ENCODE measurements around the gene PCYT2.
"Not testable (repeated sequence)": the region's sequence is repeated elsewhere in the genome, so short reads cannot be mapped to it uniquely, and the experiment has no call there.

The PCYT2 gene

DNA sequence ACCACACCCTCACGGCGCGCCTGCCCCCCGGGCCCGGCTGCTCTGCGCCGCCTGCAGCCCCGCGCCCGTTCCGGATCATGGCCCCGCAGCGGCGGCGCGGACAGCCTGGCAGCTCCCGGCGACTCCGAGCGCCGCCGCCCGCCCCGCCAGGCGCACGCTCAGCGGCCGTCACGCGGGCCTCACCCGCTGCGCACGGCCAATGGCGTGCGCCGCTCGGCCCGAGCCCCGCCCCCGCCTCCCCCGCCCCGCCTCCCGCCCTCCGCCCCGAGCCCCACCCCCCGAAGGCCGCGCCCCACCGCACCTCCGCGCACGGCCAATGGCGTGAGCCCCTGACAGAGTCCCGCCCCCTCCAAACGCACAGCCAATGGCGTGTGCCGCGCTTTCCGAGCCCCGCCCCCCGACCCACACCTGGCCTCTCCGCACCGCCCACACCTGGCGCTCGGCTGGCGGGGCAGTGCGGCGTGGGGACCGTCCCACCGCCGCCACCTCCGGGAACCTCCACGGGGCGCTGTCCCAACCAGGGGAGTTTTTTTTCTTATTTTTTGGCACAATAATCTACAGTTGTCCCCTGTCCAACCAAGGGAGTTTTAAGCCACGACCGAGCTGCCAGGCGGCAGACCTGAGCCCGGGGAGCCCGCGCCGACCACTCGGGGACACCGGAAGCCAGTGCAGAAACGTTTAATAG, at the start of gene PCYT2:
TSS of gene PCYT2 (minus strand) at position 123 of the 685 bp plus-strand sequence. CDS start at position 79, 44 bp downstream.
- DNase-seq, result no peak

DNA sequence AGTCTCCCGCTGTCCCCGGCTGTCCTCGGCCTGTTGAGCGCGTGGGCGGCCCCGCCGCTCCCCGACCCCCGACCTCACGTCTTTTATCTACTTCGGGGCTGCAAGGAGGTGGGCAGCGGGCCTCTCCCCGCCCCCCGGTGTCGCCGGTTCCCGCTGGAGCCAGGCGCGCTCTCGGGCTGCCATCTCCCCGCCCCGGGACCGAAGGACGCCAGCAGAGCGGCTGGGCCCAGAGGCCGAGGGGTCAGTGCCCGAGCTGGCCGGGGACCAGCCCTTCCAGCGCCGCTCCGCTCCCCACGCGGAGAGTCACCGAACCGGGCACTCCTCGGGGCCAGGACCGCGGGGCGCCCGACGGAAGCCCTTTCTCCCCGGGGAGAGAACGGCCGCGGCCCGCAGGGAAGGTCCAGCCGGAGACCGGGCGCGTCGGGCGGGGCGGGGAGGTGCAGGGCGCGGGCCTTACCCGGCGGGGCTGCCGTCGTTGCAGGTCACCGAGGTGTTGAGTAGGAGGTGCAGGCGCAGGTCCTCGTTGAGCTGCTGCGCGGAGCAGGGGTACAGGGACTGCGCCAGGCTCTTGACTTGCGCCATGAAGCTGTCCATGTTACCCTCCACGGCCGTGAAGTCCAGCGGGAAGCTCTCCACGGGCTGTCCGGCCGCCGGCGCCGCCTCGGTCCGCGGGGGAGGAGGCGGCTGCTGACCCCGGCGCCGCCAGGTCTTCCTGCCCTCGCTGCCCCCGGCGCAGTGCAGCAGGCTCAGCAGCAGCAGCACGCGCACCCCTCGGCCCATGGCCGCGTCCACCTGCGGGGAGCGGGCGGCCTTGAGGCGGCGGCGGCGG, 49.1 kb upstream of the PCYT2 start:
- no peak for DNase-seq

DNA sequence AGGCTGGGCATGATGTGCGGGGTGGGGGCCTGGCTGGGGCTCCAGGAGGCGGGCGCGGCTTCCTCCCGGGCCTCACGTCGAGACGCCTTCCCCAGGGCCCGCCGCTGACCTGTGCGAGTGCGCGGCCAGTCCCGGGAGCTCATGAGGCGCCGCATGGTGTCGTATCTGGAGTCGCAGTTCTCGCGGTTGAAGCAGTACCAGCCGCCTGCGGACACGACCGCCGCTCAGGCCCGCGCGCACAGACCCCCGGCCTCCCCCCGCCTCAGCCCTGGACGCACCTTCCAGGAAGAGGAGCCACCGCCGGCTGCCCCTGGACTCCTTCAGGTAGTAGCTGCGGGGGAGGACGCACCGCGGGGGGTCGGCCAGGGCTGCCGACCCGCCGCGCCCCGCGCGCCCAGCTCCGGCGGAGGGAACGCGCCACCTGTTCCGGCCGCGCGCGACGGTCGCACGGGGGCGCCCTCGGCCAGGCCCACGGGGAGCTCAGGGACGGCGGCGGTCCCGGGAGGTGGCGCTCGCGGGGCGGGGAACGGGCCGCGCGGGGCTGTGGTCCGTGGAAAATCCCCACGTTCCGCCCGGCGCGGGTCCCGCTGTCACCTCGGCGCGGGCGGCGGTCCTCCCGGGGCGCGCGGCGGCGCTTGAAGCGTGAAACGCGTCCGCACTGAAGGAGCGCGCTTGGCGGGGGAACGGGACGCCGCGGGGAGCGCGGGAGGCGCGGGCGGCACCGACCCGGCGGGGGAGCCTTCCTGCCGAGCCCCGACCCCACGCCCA, 48.3 kb upstream of the PCYT2 start:
- no peak for DNase-seq

DNA sequence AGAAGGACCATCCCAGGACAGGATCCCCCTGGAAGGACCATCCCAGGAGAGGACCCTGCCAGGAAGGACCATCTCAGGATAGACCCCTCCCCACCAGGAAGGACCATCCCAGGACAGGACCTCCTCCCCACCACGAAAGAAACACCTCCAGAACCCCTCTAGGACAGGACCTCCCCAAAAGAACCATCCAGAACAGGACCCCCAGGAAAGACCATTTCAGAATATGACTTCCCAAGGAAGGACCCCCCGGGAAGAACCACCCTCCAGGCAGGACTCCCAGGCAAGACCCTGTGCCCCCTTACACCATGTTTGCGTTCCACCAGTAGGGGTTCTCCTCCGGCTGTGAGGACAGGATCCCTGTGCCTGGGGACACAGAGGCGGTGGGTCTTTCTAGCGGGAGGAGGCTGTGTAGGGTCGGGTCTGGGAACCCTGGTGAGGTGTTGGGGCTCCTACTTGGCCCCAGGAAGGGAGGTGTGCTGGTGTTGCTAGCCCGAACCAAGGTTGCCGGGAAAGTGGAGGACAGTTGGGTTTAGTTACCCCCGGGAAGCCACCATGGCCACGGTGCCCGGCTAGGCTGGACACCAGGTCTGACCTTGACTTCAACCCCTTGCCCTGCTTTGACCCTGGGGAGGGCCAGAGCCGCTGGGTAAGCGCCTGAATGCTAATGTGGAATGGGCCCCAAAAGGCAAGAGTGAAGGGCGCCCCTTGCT, 47.6 kb upstream of the PCYT2 start:
- no peak for DNase-seq

DNA sequence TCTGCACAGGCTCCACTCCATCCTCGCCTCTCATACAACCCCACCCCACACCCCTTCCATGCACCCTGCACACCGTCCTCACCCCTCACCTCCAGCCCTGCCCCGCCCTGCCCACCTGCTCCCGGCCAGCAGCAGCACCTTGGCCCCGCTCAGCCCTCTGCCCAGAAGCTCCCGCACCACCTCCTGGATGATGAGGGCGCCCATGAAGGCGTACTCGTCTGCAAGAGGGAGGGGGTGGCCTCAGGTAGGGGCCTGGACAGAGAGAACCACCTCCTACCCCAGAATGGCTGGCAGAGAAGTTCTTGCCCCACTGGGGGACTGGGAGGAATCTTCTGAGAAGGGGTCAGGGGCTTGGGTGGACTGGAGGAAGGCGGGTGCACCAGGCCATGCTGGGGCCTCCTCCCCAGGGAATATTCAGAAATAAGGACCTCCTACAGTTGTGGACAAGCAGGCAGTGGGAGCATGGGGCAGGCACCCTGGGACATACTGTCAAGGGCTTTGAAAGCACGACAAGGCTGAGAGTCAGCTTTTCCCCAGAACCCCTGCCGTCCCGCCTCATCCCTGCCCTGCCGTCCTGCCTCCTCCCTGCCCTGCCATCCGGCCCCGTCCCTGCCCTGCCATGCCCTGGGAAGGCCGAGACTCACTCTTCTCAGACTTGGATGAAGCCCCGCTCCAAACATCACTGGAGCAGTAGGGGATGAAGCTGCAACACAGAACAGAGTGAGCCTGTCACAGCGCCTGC, 46.7 kb upstream of the PCYT2 start:
- no peak for DNase-seq

DNA sequence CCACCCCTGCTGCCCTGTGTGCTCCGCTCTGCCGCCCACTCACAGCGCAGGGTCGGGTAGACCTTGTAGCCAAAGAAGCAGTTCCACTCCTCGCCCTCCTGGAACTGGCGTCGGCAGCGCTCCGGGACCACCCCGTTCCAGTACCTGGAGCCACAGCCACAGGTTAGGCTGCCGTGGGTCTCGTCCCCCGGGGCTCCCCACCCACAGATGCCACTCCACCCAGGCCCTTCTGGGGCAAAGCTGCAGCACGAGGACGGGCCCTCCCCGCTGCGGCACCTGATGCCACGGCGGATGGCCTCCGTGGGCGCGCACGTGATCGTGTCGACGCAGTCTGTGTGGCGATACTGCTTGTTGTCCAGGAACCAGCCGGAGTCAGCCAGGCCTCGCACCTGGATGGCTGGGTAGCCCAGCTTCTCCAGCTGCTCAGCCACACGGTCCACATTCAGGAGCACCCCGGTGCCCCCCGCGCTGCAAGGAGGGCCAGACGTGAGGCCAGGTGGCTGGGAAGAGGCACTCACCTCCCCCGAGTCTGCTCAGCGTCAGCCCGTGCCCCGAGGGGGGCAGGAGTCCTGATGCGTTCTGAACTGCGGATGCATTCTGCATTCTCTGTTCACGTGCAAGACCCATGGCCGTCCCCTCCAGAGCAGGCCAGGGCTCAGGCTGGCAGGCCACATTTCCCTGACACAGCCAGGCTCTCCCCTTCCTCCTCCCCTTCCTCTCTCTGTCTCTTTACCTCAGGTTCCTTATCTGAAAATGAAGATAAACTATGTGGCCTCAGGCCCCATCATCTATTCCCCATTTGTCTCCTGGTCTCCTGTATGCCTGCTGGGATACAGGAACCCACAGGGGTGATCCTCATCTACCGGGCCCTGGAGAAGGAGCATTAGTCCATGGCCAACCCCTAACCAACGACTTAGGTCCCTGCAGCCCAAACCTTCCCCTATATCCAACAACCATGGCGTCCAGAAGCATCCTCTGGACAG, 45.7 kb upstream of the PCYT2 start:
- DNase-seq, result no peak

DNA sequence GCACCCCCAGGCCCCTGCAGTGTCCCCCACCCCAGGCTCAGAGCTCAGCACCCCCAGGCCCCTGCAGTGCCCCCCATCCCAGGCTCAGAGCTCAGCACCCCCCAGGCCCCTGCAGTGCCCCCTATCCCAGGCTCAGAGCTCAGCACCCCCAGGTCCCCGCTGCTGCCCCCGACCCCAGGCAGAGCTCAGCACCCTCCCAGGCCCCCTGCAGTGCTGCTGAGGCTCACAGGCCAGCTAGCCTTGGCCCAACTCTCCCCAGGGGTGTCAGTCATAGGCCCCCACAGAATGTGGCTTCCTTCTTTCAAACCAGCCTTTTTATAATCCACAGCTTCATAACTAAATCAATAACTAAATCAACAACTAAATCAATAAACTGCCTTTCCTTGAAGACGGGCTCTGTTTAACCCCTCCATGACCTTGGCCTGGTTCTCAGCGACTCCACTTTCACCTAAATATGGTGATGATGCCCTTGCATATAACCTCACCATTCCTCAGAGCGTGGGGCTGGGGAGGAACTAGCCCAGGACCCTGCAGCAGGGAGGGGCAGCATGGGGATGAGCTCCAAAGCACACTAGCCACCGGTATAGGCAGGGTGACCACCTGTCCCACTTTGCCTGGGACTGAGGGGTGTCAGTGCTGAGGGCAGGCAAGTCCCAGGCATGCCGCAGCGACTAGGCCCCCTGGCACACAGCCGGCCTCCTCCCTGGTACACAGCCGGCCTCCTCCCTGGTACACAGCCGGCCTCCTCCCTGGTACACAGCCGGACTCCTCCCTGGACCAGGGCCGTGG, 44.8 kb upstream of the PCYT2 start:
- DNase-seq, result no peak

DNA sequence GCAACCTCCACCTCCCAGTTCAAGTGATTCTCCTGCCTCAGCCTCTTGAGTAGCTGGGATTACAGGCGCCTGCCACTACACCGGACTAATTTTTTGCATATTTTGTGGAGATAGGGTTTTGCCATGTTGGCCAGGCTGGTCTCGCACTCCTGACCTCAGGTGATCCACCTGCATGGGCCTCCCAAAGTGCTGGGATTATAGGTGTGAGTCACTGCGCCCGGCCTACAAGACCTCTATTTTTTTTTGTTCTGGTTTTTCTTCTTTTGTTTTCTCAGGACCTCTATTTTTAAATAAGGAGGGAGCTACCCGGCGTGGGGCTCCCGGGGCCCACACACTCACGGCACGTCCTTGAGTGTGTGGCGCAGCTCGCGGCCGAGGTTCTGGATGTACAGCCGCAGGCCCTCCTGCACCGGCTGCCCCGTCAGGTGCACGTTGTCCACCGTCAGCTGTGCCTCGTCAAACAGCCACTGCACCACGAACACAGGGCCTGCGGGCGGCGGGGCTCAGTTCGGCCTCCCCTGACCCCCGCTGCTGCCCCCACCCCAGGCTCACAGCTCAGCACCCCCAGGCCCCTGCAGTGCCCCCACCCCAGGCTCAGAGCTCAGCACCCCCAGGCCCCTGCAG, 44.0 kb upstream of the PCYT2 start:
- DNase-seq, result no peak

DNA sequence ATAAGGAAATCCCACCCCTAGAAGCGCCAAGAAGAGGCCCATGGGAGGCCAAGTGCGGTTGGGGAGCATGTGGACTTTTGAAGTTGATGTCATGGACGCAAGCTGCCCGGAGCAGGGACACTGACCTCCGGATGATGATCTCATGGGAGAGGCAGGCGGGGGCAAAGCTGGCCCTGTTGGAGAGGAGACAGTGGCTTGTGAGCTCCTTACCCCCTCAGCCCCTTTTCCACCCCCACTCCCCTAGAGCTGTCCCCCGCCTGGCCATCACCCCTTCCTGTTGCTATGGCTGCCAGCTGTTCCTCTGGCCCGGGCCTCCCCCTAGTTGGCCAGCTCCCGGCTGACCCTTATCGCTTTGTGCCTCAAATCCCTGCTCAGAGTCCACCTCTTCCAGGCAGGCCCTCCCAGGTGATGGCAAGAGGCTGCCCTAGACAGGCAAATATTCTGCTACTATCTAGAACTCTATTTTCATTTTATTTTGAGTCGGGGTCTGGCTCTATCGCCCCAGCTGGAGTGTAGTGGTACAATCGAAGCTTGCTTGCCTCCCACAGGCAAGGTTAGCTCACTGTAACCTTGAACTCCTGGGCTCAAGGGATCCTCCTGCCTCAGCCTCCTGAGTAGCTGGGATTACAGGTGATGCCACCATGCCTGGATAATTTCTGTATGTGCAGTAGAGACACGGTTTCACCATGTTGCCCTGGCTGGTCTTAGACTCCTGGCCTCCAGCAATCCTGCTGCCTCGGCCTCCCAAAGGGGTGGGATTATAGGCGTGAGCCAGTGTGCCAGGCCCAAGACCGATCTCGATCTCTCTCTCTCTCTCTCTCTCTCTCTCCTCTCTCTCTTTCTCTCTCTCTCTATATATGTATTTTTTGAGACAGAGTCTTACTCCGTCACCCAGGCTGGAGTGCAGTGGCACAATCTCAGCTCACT, 43.2 kb upstream of the PCYT2 start:
- no peak for DNase-seq

DNA sequence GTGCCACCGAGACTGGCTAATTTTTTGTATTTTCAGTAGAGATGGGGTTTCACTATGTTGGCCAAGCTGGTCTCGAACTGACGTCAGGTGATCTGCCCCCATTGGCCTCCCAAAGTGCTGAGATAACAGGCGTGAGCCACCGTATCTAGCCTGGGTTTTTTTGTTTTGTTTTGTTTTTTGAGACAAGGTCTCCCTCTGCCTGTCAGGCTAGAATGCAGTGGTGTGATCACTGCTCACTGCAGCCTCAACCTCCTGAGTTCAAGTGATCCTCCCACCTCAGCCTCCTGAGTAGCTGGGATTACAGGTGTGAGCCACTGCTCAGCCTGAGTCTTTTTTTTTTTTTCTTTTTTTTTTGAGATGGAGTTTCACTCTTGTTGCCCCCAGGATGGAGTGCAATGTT, 42.2 kb upstream of the PCYT2 start:
- not testable (repeated sequence) for DNase-seq

DNA sequence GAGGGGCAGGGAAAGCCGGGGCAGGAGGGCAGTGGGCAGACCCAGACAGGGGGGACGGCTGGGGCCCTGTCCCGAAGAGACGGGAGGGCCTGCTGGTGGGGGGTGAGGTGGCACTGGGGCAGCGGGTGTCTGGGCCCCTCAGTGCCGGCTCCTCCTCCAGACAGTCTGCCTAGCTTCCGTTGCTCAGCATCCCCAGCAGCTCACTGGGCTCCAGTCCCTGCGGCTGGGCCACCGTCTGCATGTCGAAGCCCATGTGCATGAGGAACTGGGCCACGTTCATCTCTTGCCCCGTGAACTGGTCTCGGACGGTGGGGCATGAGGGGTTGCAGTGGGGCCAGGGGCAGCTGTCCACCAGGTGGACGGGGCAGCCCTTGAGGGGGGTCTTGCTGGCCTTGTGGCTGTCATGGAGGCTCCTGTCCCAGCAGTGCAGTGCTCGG, 41.6 kb upstream of the PCYT2 start:
- no peak for DNase-seq

DNA sequence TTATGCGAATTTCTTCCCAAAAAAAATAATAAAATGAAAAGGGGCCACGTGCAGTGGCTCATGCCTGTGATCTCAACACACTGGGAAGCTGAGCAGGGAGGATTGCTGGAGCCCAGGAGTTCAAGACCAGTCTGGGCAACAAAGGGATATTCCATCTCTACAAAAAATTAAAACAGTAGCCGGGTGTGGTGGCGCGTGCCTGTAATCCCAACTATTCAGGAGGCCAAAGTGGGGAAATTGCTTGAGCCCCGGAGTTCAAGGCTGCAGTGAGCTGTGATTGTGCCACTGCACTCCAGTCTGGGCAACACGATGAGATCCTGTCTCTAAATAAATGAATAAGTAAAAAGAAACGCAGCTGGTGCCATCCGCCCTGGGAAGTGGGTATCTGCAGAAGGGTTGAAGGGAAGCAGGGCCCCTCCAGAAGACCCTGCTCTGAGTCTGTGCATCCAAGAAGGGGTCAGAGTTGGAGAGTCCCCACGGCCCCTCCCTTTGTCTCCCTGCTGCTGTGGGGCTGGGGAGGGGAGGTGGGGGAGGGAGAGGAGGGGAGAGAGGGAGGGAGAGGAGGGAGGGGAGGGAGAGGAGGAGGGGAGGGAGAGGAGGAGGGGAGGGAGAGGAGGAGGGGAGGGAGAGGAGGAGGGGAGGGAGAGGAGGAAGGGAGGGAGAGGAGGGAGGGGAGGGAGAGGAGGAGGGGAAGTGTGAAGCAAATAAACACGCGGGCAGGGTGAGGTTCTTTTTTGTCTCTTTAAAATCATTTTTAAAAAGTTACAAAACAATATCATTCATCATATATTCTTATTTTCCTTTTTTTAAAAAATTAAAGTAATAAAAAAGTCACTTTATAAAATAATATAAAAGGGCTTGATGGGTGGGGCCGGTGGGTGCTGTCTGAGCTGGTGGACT, 40.8 kb upstream of the PCYT2 start:
- no peak for DNase-seq

DNA sequence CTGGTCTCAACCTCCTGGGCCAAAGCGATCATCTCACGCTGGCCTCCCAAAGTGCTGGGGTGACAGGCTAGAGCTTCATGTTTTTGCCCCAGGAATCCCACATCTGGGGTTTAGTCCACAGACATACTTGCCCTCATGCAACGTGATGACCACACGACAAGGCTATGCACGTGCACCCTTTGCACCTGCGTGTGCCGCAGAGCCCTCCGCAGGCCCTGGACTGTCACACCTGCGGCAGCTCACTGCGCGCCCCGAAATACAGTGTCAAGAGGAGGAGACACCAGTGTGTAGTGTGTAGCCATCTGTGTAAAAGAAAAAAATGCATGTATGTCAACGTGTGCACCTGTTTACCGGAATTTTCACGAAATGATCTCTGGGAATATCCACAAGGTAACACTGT, 39.3 kb upstream of the PCYT2 start:
- DNase-seq, result no peak

DNA sequence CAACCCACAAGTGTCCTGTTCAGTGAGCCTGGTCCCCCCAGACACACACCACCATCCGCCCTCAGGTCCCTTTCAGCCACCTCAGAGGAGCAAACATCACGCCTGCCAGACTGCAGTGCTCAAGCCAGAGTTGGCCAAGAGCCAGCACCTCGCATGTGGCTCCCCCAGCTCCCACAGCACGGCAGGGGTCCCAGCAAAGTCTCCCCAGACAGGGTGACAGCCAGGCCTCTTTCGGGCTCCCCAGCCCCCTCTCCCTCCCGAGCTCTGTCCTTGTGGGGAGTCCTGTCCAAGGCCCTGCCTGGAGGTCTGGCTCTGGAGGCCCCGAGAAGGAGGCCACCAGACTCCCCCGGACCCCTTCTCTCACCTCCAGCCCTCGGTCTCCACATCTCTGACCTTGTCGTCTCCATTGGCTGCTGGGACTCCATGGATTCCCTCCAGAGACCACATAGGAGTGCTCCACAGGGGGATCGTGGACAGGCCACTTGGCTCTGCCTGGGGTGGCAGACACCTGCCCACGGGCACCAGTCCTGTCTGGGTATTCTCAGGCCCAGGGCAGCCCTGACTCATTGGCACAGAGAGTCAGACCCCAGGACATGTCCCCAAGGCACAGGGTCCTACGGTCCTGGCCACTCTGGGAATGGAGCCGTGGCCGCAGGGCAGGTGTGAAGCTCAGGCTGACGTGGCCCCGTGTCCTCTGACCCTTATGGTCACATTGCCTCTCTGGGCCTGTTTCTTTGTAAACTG, 37.6 kb upstream of the PCYT2 start:
- no peak for DNase-seq

DNA sequence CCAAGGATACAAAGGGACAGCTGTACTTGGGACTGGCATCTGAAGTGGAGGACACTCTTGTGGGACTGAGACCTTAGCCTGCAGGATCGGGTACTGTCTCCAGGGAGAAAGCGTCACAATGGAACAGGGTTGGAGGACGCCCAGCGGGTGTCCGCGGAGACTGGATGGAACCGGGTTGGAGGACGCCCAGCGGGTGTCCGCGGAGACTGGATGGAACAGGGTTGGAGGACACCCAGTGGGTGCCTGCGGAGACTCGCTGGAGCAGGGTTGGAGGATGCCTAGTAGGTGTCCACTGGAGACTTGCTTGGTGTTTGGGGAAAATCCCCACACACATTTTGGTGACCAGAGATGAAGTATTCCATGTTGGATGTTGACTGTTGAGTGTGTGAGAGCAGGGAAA, 36.0 kb upstream of the PCYT2 start, which contains the start of gene MYADML2:
TSS of gene MYADML2 (minus strand) at position 45 of the 400 bp plus-strand sequence. CDS start 5,492 bp downstream, outside the sequence.
- no peak for DNase-seq

DNA sequence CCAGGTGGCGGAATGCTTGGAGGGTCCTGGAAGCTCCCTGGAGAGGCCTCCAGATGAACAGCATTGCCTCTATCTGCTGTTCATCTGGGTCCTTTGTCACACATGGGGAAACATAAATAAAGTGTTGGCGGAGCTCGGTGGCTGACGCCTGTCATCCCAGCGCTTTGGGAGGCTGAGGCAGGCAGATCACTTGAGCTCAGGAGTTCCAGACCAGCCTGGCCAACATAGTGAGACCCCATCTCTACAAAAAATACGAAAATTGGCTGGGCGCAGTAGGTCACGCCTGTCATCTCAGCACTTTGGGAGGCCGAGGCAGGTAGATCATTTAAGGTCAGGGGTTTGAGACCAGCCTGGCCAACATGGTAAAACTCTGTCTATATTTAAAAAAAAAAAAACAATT, 33.7 kb upstream of the PCYT2 start:
- no peak for DNase-seq
